Measurements from ENCODE around the gene PRSS22.

Gene PRSS22

DNA sequence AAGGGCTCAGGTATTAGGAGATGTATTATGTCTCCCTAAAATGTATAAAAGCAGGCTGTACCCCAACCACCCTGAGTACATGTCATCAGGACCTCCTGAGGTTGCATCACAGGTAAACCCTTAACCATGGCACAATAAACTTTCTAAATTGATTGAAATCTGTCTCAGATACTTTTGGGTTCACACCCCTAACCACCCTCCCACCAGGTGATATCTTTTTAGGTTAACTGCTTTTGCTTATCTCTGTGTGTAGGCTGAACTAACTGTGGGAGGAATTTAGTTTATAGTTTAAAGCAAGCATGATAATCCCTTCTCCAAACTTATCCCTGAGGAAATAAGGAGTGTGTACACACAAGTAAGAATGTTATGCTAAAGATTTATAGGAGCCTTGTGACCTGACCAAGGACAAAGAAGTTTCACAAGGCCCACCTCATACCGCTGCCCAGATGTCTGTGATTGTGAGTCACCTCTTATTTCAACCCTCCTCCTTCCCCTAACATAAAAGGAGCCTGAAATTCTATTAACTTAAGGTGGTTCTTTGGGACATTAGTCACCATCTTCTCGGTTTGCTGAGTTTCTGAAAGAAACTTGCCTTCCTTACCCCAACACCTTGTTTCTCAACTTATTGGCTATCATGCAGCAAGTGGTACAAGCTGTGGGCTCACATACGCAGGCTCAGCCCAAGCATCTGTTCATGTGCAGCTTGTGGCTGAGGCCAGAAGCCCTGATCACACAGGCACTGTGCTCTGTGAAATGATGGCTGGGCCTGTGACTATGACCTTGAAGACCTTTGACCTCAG lies 11.3 kb downstream of the PRSS22 start:
- peaks cover 5% of the 10 kb centered on the region for H3K4me1 ChIP-seq (ENCODE audit: control insufficient read depth, insufficient read depth, low read length)
- no peaks in the 10 kb centered on the region for H3K36me3 ChIP-seq (ENCODE audit: control insufficient read depth in 2 of 2, insufficient read depth in 2 of 2, low read length in 2 of 2)
- H3K9me3 ChIP-seq (ENCODE audit: control insufficient read depth in 2 of 2, low read length in 2 of 2) = no peaks in the 10 kb centered on the region
- peaks cover 11 to 17% of the 10 kb centered on the region in 2 donors for H3K27me3 ChIP-seq (ENCODE audit: control insufficient read depth in 1 of 2, insufficient read depth in 2 of 2, low read length in 2 of 2)
- H3K4me3 ChIP-seq (ENCODE audit: low read length in 2 of 2) = no peak overlapping the region
- H3K9ac ChIP-seq (ENCODE audit: low read length in 2 of 2) = no peak overlapping the region
- no peak overlapping the region for H3K27ac ChIP-seq (ENCODE audit: low read length)

DNA sequence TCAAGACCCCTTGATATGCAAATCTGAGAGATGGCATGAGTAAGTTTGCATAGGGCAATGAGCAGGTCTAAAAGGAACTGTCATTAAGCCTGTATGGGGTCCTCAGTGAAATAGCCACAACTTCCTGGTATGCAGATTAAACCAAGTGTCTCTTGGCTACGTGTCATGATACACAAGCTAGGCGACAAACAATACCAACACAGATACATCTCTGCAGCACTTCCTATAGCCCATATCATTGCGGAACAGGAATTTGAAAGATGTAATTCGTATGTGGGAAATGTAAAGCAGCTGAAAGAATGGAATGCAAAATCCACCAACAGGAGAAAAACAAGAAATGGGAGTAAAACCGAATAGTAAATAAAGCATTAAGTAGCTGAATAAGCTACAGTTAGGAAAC lies 12.9 kb downstream of the PRSS22 start:
- Histone ChIP-seq H3K4me1 (ENCODE audit: control insufficient read depth, insufficient read depth, low read length) (peaks cover 5% of the 10 kb centered on the region), H3K36me3 (ENCODE audit: control insufficient read depth in 2 of 2, insufficient read depth in 2 of 2, low read length in 2 of 2) (no peaks in the 10 kb centered on the region), H3K9me3 (ENCODE audit: control insufficient read depth in 2 of 2, low read length in 2 of 2) (no peaks in the 10 kb centered on the region), H3K27me3 (ENCODE audit: control insufficient read depth in 1 of 2, insufficient read depth in 2 of 2, low read length in 2 of 2) (peaks cover 10 to 16% of the 10 kb centered on the region in 2 donors), H3K9ac (ENCODE audit: low read length in 2 of 2) (no peak overlapping the region), H3K4me3 (ENCODE audit: low read length in 2 of 2) (no peak overlapping the region), H3K27ac (ENCODE audit: low read length) (no peak overlapping the region)

DNA sequence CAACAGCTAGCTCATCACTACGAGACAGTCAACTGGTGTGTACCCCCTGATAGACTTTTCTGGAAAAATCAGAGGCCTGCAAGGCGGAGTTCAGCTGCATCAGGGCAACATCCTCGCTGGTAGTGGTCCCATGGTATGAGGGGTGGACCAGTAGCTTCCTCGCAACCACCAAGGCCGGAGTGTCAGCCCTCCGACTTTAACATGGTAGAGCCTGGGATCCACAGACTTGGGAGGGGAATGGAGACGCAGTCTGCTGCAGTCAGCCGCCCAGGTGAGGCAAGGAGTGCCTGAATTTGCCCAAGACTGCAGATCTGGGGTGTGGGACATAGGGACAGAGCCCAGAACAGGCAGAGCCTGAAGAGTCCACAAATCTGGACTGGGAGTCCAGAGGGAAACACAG lies 14.4 kb downstream of the PRSS22 start:
- H3K4me3 ChIP-seq (ENCODE audit: low read length in 2 of 2) = no peak overlapping the region
- no peak overlapping the region for H3K27ac ChIP-seq (ENCODE audit: low read length)
- no peaks in the 10 kb centered on the region for H3K9me3 ChIP-seq (ENCODE audit: control insufficient read depth in 2 of 2, low read length in 2 of 2)
- peaks cover 8% of the 10 kb centered on the region for H3K4me1 ChIP-seq (ENCODE audit: control insufficient read depth, insufficient read depth, low read length)
- peaks cover 11 to 16% of the 10 kb centered on the region in 2 donors for H3K27me3 ChIP-seq (ENCODE audit: control insufficient read depth in 1 of 2, insufficient read depth in 2 of 2, low read length in 2 of 2)
- H3K36me3 ChIP-seq (ENCODE audit: control insufficient read depth in 2 of 2, insufficient read depth in 2 of 2, low read length in 2 of 2) = no peaks in the 10 kb centered on the region
- H3K9ac ChIP-seq (ENCODE audit: low read length in 2 of 2) = no peak overlapping the region

DNA sequence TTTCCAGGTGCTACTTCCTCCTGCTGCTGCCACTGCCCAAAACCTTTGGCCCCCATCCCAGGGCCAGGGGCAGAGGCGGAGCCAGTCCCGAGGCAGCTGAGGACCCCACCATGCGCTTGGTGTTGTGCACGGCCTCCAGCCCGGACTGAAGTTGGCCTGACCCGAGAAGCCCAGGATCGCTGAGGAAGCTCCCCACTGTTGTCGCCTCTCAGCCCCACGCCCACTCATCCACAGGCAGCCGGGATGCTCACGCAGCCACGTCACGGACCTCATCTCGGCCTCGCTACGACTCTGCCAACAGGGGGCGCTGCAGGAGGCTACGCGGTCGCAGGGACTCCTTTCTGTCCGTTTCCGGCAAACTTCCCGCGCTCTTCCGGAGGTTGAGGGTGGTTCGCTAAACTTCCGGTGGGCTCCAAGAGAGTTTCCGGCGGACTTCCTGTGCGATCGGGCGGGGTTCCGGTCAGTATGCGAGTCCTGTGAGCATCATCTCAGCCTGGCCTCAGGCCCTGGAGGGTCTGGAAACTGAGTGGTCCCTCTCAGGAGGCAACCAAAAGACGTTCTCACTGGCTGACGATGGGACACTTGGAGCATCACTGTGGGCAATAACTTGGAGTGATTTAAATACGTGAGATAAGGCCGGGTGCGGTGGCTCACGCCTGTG lies 15.5 kb downstream of the PRSS22 start:
- H3K27me3 ChIP-seq (ENCODE audit: control insufficient read depth in 1 of 2, insufficient read depth in 2 of 2, low read length in 2 of 2) = peaks cover 18 to 21% of the 10 kb centered on the region in 2 donors
- H3K27ac ChIP-seq (ENCODE audit: low read length) = no peak overlapping the region
- peaks cover 8% of the 10 kb centered on the region for H3K4me1 ChIP-seq (ENCODE audit: control insufficient read depth, insufficient read depth, low read length)
- no peaks in the 10 kb centered on the region for H3K36me3 ChIP-seq (ENCODE audit: control insufficient read depth in 2 of 2, insufficient read depth in 2 of 2, low read length in 2 of 2)
- no peaks in the 10 kb centered on the region for H3K9me3 ChIP-seq (ENCODE audit: control insufficient read depth in 2 of 2, low read length in 2 of 2)
- H3K4me3 ChIP-seq (ENCODE audit: low read length in 2 of 2) = peak overlapping the region in 1 of 2 donors; percentile 54
- H3K9ac ChIP-seq (ENCODE audit: low read length in 2 of 2) = no peak overlapping the region

DNA sequence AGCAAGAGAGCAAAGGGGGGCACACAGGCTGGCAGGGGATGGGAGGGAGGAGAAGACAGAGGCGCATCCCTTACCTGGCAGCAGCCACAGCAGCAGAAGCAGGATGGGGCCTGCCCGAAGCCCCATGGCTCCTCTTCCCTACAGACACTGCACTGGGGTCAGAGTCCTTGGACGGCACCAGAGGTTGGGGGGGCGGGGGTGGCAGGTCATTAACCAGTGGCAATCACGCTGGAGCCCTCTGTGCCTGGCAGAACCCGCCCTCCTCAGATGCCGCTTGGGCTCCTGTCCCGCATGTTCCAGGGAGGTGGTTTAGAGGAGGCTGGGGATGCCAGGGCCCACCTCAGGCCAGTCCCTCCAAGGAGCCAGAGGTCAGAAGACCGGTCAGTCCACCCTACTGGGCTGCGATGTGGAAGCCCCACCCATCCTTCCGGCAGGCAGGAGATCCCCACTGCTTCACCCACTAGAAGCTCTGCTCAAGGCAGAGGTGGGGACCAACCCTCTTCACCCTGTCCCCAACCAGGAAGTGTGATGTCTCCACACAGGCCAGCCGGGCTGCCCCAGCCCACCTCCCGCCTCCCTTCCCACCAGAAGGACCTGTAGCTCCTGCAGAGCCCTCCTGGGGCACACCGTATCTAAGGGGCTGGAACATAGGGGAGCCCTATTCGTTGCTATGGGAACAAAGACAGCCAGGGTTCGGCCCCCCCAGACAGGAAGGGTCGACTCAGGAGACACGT lies 16.2 kb downstream of the PRSS22 start:
- Histone ChIP-seq H3K9ac (ENCODE audit: low read length in 2 of 2) (no peak overlapping the region), H3K27ac (ENCODE audit: low read length) (no peak overlapping the region)

DNA sequence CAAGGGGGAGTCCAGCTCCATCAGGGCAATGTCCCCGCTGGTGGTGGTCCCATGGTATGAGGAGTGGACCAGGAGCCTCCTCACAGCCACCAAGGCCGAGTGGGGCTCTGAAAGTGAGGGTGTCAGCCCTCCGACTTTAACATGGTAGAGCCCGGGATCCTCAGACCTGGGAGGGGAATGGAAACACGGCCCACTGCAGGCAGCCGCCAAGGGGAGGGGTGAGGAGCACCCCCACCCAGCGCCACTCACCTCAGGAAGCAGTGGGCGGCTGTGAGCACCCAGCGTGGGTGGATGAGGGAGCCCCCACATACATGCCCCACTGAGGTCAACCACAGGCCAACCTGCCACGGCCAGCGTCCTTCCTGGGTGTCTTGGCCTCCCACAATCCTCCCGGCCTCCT lies 17.1 kb downstream of the PRSS22 start:
- Histone ChIP-seq H3K4me1 (ENCODE audit: control insufficient read depth, insufficient read depth, low read length) (peaks cover 8% of the 10 kb centered on the region), H3K27me3 (ENCODE audit: control insufficient read depth in 1 of 2, insufficient read depth in 2 of 2, low read length in 2 of 2) (peaks cover 21 to 24% of the 10 kb centered on the region in 2 donors), H3K9me3 (ENCODE audit: control insufficient read depth in 2 of 2, low read length in 2 of 2) (no peaks in the 10 kb centered on the region), H3K9ac (ENCODE audit: low read length in 2 of 2) (no peak overlapping the region), H3K27ac (ENCODE audit: low read length) (no peak overlapping the region), H3K4me3 (ENCODE audit: low read length in 2 of 2) (no peak overlapping the region), H3K36me3 (ENCODE audit: control insufficient read depth in 2 of 2, insufficient read depth in 2 of 2, low read length in 2 of 2) (no peaks in the 10 kb centered on the region)

More for the DNA sequence above, 16.2 kb downstream of the PRSS22 start:
- Histone ChIP-seq H3K27me3 (ENCODE audit: control insufficient read depth in 1 of 2, insufficient read depth in 2 of 2, low read length in 2 of 2) (peaks cover 18 to 20% of the 10 kb centered on the region in 2 donors), H3K4me1 (ENCODE audit: control insufficient read depth, insufficient read depth, low read length) (peaks cover 8% of the 10 kb centered on the region), H3K9me3 (ENCODE audit: control insufficient read depth in 2 of 2, low read length in 2 of 2) (no peaks in the 10 kb centered on the region), H3K4me3 (ENCODE audit: low read length in 2 of 2) (peak overlapping the region in 1 of 2 donors; percentile 54), H3K36me3 (ENCODE audit: control insufficient read depth in 2 of 2, insufficient read depth in 2 of 2, low read length in 2 of 2) (no peaks in the 10 kb centered on the region)

DNA sequence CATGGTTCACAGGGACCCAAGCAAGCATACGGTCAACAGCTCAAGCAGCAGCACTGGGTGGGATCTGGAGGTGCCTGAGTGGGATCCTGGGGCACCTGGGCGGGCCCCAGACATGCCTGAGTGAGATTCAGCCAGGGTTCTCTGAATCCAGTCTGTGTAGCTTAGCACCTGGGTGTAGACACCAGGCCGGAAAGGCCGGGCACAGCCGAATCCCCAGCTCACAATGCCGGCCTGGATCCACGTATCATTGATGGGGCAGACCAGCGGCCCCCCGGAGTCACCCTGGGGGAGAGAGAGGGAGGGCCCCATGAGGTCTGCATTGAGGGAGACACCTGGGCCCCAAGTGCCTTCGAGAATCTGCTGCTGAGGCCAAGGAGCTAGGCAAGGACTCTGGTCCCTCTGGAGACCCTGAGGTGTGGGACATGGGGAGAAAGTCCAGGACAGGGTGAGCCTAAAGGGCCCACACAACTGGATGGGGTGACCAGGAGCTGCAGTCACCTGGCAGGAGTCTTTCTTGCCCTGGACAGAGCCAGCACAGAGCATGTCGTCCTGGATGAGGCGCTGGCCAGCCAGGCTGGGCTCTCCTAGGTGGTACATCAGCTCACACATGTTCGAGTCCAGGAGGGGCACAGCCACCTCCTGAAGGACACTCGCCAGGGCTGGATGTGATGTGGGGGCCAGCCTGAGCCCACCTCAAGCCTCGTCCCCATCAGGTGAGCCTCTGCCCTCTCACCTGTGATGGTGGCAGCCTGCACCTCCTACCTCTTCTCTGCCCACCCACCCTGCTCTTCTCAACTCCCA lies 18.1 kb downstream of the PRSS22 start:
- Histone ChIP-seq H3K9ac (ENCODE audit: low read length in 2 of 2) (no peak overlapping the region), H3K27me3 (ENCODE audit: control insufficient read depth in 1 of 2, insufficient read depth in 2 of 2, low read length in 2 of 2) (peaks cover 21 to 27% of the 10 kb centered on the region in 2 donors), H3K9me3 (ENCODE audit: control insufficient read depth in 2 of 2, low read length in 2 of 2) (no peaks in the 10 kb centered on the region), H3K4me1 (ENCODE audit: control insufficient read depth, insufficient read depth, low read length) (peaks cover 8% of the 10 kb centered on the region), H3K27ac (ENCODE audit: low read length) (no peak overlapping the region), H3K36me3 (ENCODE audit: control insufficient read depth in 2 of 2, insufficient read depth in 2 of 2, low read length in 2 of 2) (no peaks in the 10 kb centered on the region), H3K4me3 (ENCODE audit: low read length in 2 of 2) (no peak overlapping the region)

DNA sequence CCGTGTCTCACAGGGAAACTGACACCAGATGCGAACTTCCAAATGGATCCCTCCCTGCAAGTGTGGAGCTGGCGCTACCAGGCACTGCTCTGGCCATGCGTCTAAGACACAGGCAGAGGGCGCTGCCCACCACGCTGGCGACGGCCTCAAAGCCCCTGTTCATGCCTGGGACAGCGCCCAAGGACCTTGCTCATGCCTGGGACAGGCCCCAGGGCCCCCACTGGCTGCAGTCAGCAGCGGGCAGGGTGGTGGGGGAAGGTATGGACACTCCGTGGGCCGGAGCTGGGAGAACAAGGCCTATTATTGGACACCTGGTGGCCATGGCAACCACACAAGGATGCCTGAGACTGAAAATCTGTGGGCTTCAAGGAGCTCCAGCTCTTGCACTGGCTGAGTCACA lies 19.0 kb downstream of the PRSS22 start:
- Histone ChIP-seq H3K27me3 (ENCODE audit: control insufficient read depth in 1 of 2, insufficient read depth in 2 of 2, low read length in 2 of 2) (peaks cover 21 to 27% of the 10 kb centered on the region in 2 donors), H3K4me1 (ENCODE audit: control insufficient read depth, insufficient read depth, low read length) (peaks cover 8% of the 10 kb centered on the region), H3K36me3 (ENCODE audit: control insufficient read depth in 2 of 2, insufficient read depth in 2 of 2, low read length in 2 of 2) (no peaks in the 10 kb centered on the region), H3K4me3 (ENCODE audit: low read length in 2 of 2) (no peak overlapping the region), H3K27ac (ENCODE audit: low read length) (no peak overlapping the region), H3K9me3 (ENCODE audit: control insufficient read depth in 2 of 2, low read length in 2 of 2) (no peaks in the 10 kb centered on the region), H3K9ac (ENCODE audit: low read length in 2 of 2) (no peak overlapping the region)

DNA sequence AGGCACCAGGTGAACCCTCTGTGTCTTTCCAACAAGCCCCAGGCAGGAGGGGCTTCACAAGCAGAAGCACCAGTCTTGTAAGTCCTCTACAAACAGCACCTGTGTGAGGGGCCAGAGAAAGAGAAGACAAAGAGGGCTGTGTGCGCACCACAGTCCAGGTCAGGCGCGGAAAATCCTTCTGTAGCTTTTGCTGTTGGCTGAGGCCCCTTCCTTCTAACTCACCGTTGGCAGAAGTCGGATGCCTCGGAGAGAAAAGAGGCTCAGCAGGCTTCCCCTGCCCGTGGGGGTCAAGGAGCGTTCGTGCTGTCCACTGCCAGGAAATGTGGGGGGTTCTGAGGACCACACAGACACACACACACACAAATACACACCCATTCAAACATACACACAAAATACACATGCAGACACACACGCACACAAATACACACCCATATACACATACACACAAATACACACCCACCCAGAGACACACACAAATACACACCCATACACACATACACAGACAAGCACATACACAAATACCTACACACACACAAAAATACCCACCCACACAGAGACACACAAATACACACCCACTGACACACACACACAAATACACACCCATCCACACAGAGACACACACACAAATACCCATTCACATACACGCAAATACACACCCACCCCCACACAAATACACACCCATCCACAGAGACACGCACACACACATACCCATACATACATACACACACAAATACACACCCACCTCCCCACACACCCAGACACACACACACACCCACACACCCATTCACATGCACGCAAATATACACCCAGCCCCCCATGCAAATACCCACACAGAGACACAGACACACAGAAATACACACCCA lies 21.1 kb downstream of the PRSS22 start:
- peaks cover 21 to 28% of the 10 kb centered on the region in 2 donors for H3K27me3 ChIP-seq (ENCODE audit: control insufficient read depth in 1 of 2, insufficient read depth in 2 of 2, low read length in 2 of 2)
- H3K27ac ChIP-seq (ENCODE audit: low read length) = no peak overlapping the region
- H3K9me3 ChIP-seq (ENCODE audit: control insufficient read depth in 2 of 2, low read length in 2 of 2) = no peaks in the 10 kb centered on the region
- no peaks in the 10 kb centered on the region for H3K36me3 ChIP-seq (ENCODE audit: control insufficient read depth in 2 of 2, insufficient read depth in 2 of 2, low read length in 2 of 2)
- H3K9ac ChIP-seq (ENCODE audit: low read length in 2 of 2) = no peak overlapping the region
- no peak overlapping the region for H3K4me3 ChIP-seq (ENCODE audit: low read length in 2 of 2)
- peaks cover 2% of the 10 kb centered on the region for H3K4me1 ChIP-seq (ENCODE audit: control insufficient read depth, insufficient read depth, low read length)

Measured in stomach smooth muscle (tissue), 2 donors.